ENCODE results near the gene GADD45A.

DNA sequence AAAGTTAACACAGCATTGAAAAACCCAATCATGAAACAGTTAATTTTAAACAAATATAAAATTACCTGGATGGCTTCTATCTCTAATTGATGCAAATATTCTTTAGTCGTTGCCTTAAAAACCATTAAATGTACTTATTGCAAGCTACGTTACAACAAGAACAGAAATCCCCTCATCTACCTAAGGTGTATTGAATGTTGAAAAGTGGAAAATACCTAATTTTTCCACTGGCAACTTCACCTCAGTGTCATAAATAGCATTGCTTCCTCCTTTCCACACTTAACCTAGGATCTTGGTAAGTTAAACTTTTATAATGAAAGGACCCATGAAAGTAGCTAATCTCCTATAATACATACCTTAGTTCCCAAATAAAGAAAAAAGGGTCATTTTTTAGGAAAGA, 5.4 kb downstream of the GADD45A start:
- TF ChIP-seq POLR2A (IDR thresholded peaks at IDR 0.05; ENCODE audit: low read depth, low read length) (no peak), PAX5 (IDR thresholded peaks at IDR 0.05; ENCODE audit: insufficient read depth, low read length, severe bottlenecking) (no peak), TAF1 (IDR thresholded peaks at IDR 0.05; ENCODE audit: low read depth, low read length) (no peak), POLR2AphosphoS5 (IDR thresholded peaks at IDR 0.05; ENCODE audit: low read depth, low read length) (no peak)

Data from GM12891 (cell line).